Naive thymus-derived CD8-positive, alpha-beta T cell (primary cell): ENCODE measurements around the gene COL15A1. TPM values are rescaled to one million over a fixed set of nuclear protein-coding genes. Genes with fewer than 3 reads are reported as not detected.
"Not testable (repeated sequence)": the region's sequence is repeated elsewhere in the genome, so short reads cannot be mapped to it uniquely, and the experiment has no call there.

Experiments used
- ATAC-seq, 2 donors: fragments of 150-1000 bp; cut with Tn5 transposase in 1 of 2; sonication (Bioruptor Pico), chemical (Tn5 transposase) in 1 of 2; 1 replicate in 1 of 2; 2 replicates in 1 of 2; pipeline ENCODE4 v1.10.0; 2021; ENCODE audit warnings: mild to moderate bottlenecking in 2 of 2, moderate library complexity in 2 of 2
- POLR2A ChIA-PET: fragments of 350-600 bp; sonication (Branson Sonifier 250); formaldehyde crosslinking; loops from one replicate; lab custom pipeline; 2021; ENCODE audit warnings: antibody characterized with exemption; lab: Charles Lee
- DNase-seq, 10 donors: peaks; one replicate each; pipeline versions ENCODE4 v3.0.0 to v3.0.0-alpha.2; 2020 to 2022
- H3K27ac Mint-ChIP-seq, 10 donors: one replicate each; pipeline ENCODE4 v1.8.0; 2020 to 2022; ENCODE audit warnings: mild to moderate bottlenecking in 10 of 10, mixed read lengths in 10 of 10, moderate library complexity in 4 of 10, inconsistent platforms in 1 of 10
- H3K27me3 Mint-ChIP-seq, 5 donors: one replicate each; pipeline ENCODE4 v1.8.0; 2021 to 2022; ENCODE audit warnings: mixed read lengths in 5 of 5
- H3K36me3 Mint-ChIP-seq, 3 donors: one replicate each; pipeline ENCODE4 v1.8.0; 2020 to 2022; ENCODE audit warnings: mixed read lengths in 3 of 3, mild to moderate bottlenecking in 2 of 3, inconsistent platforms in 1 of 3
- H3K4me1 Mint-ChIP-seq, 4 donors: one replicate each; pipeline ENCODE4 v1.8.0; 2021 to 2022; ENCODE audit warnings: mixed read lengths in 4 of 4
- H3K4me3 Mint-ChIP-seq, 10 donors: one replicate each; pipeline ENCODE4 v1.8.0; 2020 to 2022; ENCODE audit warnings: mild to moderate bottlenecking in 10 of 10, mixed read lengths in 10 of 10, moderate library complexity in 6 of 10, inconsistent platforms in 1 of 10
- H3K9me3 Mint-ChIP-seq, 9 donors: one replicate each; pipeline ENCODE4 v1.8.0; 2020 to 2022; ENCODE audit warnings: mixed read lengths in 9 of 9, mild to moderate bottlenecking in 3 of 9, inconsistent platforms in 1 of 9, moderate library complexity in 1 of 9
- polyA plus RNA-seq, 3 donors: library from polyadenylated mRNA; unstranded; fragments of 300-500 nt; fragmentation: Illumina TruSeq; gene quantifications; one replicate each; pipeline ENCODE4 v1.2.3, GENCODE V29; 2021
- total RNA-seq, 8 experiments: library from RNA in 2 of 8; stranded (reverse) in 2 of 8; gene quantifications; one replicate each; pipeline ENCODE4 v1.2.3 and lab custom pipeline; 2021 to 2026

COL15A1 gene
- total and polyA plus RNA-seq, 5 experiments from 2014 or later: not detected

- ATAC-seq (no peak), DNase-seq (no peak)
- Mint-ChIP-seq H3K36me3 (no peaks in the 10 kb centered on the region), H3K27ac (no peak overlapping the region), H3K9me3 (peaks cover 0 to 3% (median 0%) of the 10 kb centered on the region in 9 donors), H3K27me3 (peaks cover 0 to 14% (median 2%) of the 10 kb centered on the region in 5 donors), H3K4me1 (no peaks in the 10 kb centered on the region), H3K4me3 (no peak overlapping the region)
- POLR2A ChIA-PET: no interaction called here
Measured at GRCh38 chr9:98906273-98907040, 37.2 kb upstream of the COL15A1 start.

DNA sequence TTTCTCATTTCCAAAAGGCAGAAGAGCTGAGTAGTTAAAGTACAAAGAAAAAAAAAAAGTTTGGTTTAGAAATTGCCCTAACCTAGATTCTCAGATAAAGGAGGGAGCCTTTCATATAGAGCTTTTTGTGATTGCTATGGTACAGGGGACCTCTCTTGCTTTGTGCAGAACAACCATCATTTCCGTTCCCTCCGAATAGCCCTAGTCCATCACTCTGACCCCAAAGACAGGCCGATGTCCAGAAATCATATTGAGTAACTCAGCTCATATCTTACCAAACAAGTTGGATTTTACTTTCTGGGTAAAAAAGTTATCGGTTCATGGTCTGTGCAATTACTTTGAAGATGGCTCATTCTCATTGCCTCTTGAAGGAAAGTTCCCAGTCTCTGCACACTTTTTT is 36.7 kb upstream of the COL15A1 start:
- Mint-ChIP-seq H3K9me3 (peaks cover 0 to 3% (median 0%) of the 10 kb centered on the region in 9 donors), H3K27me3 (peaks cover 0 to 14% (median 2%) of the 10 kb centered on the region in 5 donors), H3K36me3 (no peaks in the 10 kb centered on the region), H3K4me3 (no peak overlapping the region), H3K27ac (no peak overlapping the region), H3K4me1 (no peaks in the 10 kb centered on the region)
- DNase-seq: no peak
- no peak for ATAC-seq
- POLR2A ChIA-PET: no interaction called here

DNA sequence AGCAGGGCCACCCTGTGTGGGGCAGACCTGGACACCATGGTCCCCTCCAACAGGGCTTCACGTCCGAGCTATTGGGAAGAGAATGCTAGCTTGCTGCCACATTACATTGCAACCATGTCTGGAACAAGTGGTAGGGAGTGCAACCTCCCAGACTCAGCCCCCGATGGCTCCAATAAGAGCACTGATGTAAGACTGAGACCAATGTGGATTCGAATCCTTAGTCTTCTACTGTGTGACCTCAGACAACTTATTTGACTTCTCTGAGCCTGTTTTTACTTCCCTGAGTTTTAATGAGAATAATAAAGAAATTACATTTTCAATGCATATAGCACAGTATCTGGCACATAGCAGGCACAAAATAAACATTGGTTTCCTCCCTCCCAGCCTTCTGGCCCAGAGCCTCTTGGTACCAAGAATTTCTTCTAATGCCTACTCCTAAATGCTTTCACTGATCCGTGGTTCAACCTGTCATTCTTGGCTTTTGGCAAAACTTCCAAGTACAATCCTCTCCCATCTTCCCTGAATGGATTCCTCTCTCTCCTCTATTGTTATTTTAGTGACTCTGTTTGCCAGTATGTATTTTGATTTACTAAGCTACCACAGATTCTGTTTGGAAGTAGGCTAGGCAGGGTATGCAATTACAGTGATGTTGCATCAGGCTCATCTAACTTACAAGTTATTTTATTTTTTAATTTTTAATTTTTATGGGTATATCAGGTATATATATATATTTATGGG is 34.6 kb upstream of the COL15A1 start:
- H3K27me3 Mint-ChIP-seq: peaks cover 2 to 5% (median 2%) of the 10 kb centered on the region in 5 donors

GRCh38 chr9:98909935-98910334 is 33.8 kb upstream of the COL15A1 start:
- Mint-ChIP-seq H3K9me3 (no peaks in the 10 kb centered on the region), H3K4me1 (no peaks in the 10 kb centered on the region), H3K27me3 (peaks cover 0 to 2% (median 2%) of the 10 kb centered on the region in 5 donors), H3K36me3 (no peaks in the 10 kb centered on the region), H3K4me3 (no peak overlapping the region), H3K27ac (no peak overlapping the region)
- no peak for DNase-seq
- no peak for ATAC-seq
- POLR2A ChIA-PET: interaction anchor here (0.6 kb wide), 1 partner anchor 49 kb away, joined by 4 read pairs; no protein-coding TSS in a partner anchor

More for the DNA sequence above, 34.6 kb upstream of the COL15A1 start:
- Mint-ChIP-seq H3K9me3 (no peaks in the 10 kb centered on the region), H3K4me1 (no peaks in the 10 kb centered on the region), H3K27ac (no peak overlapping the region), H3K4me3 (no peak overlapping the region), H3K36me3 (no peaks in the 10 kb centered on the region)
- POLR2A ChIA-PET: interaction anchor here (0.6 kb wide), 1 partner anchor 50 kb away, joined by 4 read pairs; no protein-coding TSS in a partner anchor
- no peak for DNase-seq
- ATAC-seq: no peak

DNA sequence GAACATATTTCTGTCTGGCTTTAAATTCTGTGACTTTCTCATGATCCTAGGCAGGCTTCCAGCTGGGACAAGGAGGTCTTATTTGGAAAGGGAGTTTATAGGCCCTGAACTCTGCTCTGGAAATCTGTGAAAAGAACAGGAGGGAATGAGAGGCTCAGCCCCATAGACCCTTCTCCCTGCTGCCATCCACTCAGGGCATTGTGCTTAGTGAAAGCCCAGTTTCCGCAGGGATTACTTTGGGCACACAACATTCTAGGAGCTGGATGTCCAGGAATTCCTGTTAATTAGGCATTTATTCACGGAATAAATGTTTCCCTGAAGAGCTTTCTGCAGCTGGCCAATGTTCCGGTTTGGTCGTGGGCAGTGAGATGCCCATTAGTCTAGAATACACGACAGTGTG is 32.7 kb upstream of the COL15A1 start:
- ATAC-seq (no peak), DNase-seq (no peak)
- no peaks in the 10 kb centered on the region for H3K4me1 Mint-ChIP-seq
- POLR2A ChIA-PET: no interaction called here
- peaks cover 0 to 2% (median 0%) of the 10 kb centered on the region in 5 donors for H3K27me3 Mint-ChIP-seq
- no peaks in the 10 kb centered on the region for H3K9me3 Mint-ChIP-seq
- H3K27ac Mint-ChIP-seq: no peak overlapping the region
- no peaks in the 10 kb centered on the region for H3K36me3 Mint-ChIP-seq
- no peak overlapping the region for H3K4me3 Mint-ChIP-seq

- POLR2A ChIA-PET, DNase-seq, H3K27me3 Mint-ChIP-seq, H3K36me3 Mint-ChIP-seq, H3K4me1 Mint-ChIP-seq, H3K4me3 Mint-ChIP-seq, H3K9me3 Mint-ChIP-seq, H3K27ac Mint-ChIP-seq, ATAC-seq: not testable (repeated sequence)
Measured at GRCh38 chr9:98911738-98912137, 32.0 kb upstream of the COL15A1 start.

- ATAC-seq (no peak), DNase-seq (no peak)
- H3K36me3 Mint-ChIP-seq: no peaks in the 10 kb centered on the region
Measured at GRCh38 chr9:98912450-98912849, 31.3 kb upstream of the COL15A1 start.

GRCh38 chr9:98913044-98913443 is 30.7 kb upstream of the COL15A1 start:
- Mint-ChIP-seq H3K27me3 (peaks cover 0 to 2% (median 0%) of the 10 kb centered on the region in 5 donors), H3K4me3 (no peak overlapping the region), H3K9me3 (no peaks in the 10 kb centered on the region), H3K36me3 (no peaks in the 10 kb centered on the region), H3K27ac (no peak overlapping the region), H3K4me1 (no peaks in the 10 kb centered on the region)
- DNase-seq (no peak), ATAC-seq (no peak)
- POLR2A ChIA-PET: no interaction called here

More at GRCh38 chr9:98912450-98912849, 31.3 kb upstream of the COL15A1 start:
- POLR2A ChIA-PET: no interaction called here
- no peak overlapping the region for H3K4me3 Mint-ChIP-seq
- no peak overlapping the region for H3K27ac Mint-ChIP-seq
- H3K27me3 Mint-ChIP-seq: peaks cover 0 to 2% (median 0%) of the 10 kb centered on the region in 5 donors
- H3K9me3 Mint-ChIP-seq: no peaks in the 10 kb centered on the region
- H3K4me1 Mint-ChIP-seq: no peaks in the 10 kb centered on the region

GRCh38 chr9:98913705-98914104 is 30.0 kb upstream of the COL15A1 start:
- Mint-ChIP-seq H3K9me3 (no peaks in the 10 kb centered on the region), H3K4me3 (no peak overlapping the region), H3K36me3 (no peaks in the 10 kb centered on the region), H3K27ac (no peak overlapping the region), H3K27me3 (peaks cover 0 to 2% (median 0%) of the 10 kb centered on the region in 5 donors), H3K4me1 (no peaks in the 10 kb centered on the region)
- ATAC-seq (no peak), DNase-seq (no peak)
- POLR2A ChIA-PET: no interaction called here

GRCh38 chr9:98915599-98915998 is 28.1 kb upstream of the COL15A1 start:
- no peak overlapping the region for H3K27ac Mint-ChIP-seq
- no peaks in the 10 kb centered on the region for H3K4me1 Mint-ChIP-seq
- no peaks in the 10 kb centered on the region for H3K9me3 Mint-ChIP-seq
- H3K4me3 Mint-ChIP-seq: no peak overlapping the region
- no peaks in the 10 kb centered on the region for H3K36me3 Mint-ChIP-seq
- POLR2A ChIA-PET: no interaction called here
- ATAC-seq (no peak), DNase-seq (no peak)
- peaks cover 0 to 2% (median 0%) of the 10 kb centered on the region in 5 donors for H3K27me3 Mint-ChIP-seq

- H3K9me3 Mint-ChIP-seq: no peaks in the 10 kb centered on the region
- no peak for ATAC-seq
- no peak overlapping the region for H3K4me3 Mint-ChIP-seq
- no peaks in the 10 kb centered on the region for H3K36me3 Mint-ChIP-seq
- DNase-seq: no peak
- no peaks in the 10 kb centered on the region for H3K4me1 Mint-ChIP-seq
- peaks cover 0 to 2% (median 0%) of the 10 kb centered on the region in 5 donors for H3K27me3 Mint-ChIP-seq
- no peak overlapping the region for H3K27ac Mint-ChIP-seq
- POLR2A ChIA-PET: no interaction called here
Measured at GRCh38 chr9:98916660-98917059, 27.0 kb upstream of the COL15A1 start.

- Mint-ChIP-seq H3K27ac (no peak overlapping the region), H3K4me1 (no peaks in the 10 kb centered on the region), H3K27me3 (no peaks in the 10 kb centered on the region), H3K4me3 (no peak overlapping the region), H3K9me3 (no peaks in the 10 kb centered on the region), H3K36me3 (no peaks in the 10 kb centered on the region)
- DNase-seq (no peak), ATAC-seq (no peak)
- POLR2A ChIA-PET: no interaction called here
Measured at GRCh38 chr9:98917746-98918487, 25.8 kb upstream of the COL15A1 start.

DNA sequence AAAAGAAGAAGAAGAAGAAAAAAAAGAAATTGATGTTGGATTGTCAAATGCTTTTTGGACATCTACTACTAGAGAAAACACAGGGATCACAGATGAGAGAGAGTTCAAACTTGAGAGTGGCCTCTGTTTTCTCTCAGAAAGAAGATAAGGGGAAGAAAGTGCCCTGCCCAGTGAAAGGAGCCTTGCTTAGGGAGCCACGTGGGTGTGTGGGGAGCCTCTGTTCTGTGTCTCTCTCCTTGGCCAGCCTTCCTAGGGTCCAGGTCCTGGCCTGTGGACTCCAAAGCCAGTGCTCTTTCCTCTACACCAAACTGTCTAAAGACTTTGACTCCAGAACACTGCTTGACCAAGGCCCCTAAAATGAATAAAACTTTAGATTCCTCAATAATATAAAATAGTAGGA is 22.0 kb upstream of the COL15A1 start:
- POLR2A ChIA-PET: no interaction called here
- Mint-ChIP-seq H3K4me1 (peaks cover 0 to 2% (median 0%) of the 10 kb centered on the region in 4 donors), H3K27ac (no peak overlapping the region), H3K4me3 (no peak overlapping the region), H3K36me3 (no peaks in the 10 kb centered on the region), H3K9me3 (no peaks in the 10 kb centered on the region), H3K27me3 (peaks cover 0 to 16% (median 3%) of the 10 kb centered on the region in 5 donors)
- DNase-seq (no peak), ATAC-seq (no peak)
